ENCODE results near the gene DYTN.

Gene DYTN

DNA sequence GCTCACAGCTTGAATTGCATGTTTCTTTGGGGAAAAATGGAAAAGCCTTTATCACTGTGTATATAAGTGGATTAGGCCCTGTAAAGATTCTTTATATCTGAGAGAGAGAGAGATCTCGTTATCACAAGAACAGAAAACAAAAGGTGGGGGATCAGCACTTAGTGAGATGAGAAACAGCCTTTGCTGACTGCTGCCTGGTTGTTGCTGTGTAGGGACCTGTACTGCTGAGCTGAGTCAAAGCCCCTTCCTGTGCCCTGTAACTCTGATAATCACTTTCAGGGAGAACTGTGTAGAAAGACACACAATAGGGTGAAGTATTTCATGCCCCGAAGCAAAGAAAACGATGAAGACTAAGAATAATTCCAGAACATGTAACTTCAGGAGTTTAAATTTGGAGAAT, 106.5 kb downstream of the DYTN start:
- Histone ChIP-seq H4K20me1 (ENCODE audit: insufficient read depth, low read length, poor library complexity, severe bottlenecking) (no peaks in the 10 kb centered on the region), H3K4me3 (ENCODE audit: low read length, poor library complexity, severe bottlenecking) (no peak overlapping the region), H3K9me2 (replicated peaks; ENCODE audit: low read depth, low read length) (no peaks in the 10 kb centered on the region), H3K9ac (ENCODE audit: low read depth, low read length, poor library complexity, severe bottlenecking) (no peak overlapping the region), H3K4me2 (ENCODE audit: low read depth, low read length, poor library complexity, severe bottlenecking) (no peak overlapping the region), H3K36me3 (ENCODE audit: insufficient read depth, low read length) (no peaks in the 10 kb centered on the region), H3K27me3 (ENCODE audit: insufficient read depth, low read length, poor library complexity, severe bottlenecking) (no peaks in the 10 kb centered on the region), H3K9me3 (ENCODE audit: insufficient read depth, low read depth, low read length) (no peaks in the 10 kb centered on the region), H3K79me2 (ENCODE audit: insufficient read depth, low read length) (no peaks in the 10 kb centered on the region), H3F3A (ENCODE audit: low read depth) (no peaks in the 10 kb centered on the region), H3K4me1 (ENCODE audit: insufficient read depth, low read length, poor library complexity, severe bottlenecking) (peaks cover 11% of the 10 kb centered on the region), H2AFZ (ENCODE audit: low read length) (no peak overlapping the region)
- TF ChIP-seq EZH2phosphoT487 (IDR thresholded peaks at IDR 0.05; ENCODE audit: borderline replicate concordance), result no peak
- TF ChIP-seq, protein P1, sequence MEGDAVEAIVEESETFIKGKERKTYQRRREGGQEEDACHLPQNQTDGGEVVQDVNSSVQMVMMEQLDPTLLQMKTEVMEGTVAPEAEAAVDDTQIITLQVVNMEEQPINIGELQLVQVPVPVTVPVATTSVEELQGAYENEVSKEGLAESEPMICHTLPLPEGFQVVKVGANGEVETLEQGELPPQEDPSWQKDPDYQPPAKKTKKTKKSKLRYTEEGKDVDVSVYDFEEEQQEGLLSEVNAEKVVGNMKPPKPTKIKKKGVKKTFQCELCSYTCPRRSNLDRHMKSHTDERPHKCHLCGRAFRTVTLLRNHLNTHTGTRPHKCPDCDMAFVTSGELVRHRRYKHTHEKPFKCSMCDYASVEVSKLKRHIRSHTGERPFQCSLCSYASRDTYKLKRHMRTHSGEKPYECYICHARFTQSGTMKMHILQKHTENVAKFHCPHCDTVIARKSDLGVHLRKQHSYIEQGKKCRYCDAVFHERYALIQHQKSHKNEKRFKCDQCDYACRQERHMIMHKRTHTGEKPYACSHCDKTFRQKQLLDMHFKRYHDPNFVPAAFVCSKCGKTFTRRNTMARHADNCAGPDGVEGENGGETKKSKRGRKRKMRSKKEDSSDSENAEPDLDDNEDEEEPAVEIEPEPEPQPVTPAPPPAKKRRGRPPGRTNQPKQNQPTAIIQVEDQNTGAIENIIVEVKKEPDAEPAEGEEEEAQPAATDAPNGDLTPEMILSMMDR (conservative IDR thresholded peaks at IDR 0.05; ENCODE audit: low read length), result no peak

DNA sequence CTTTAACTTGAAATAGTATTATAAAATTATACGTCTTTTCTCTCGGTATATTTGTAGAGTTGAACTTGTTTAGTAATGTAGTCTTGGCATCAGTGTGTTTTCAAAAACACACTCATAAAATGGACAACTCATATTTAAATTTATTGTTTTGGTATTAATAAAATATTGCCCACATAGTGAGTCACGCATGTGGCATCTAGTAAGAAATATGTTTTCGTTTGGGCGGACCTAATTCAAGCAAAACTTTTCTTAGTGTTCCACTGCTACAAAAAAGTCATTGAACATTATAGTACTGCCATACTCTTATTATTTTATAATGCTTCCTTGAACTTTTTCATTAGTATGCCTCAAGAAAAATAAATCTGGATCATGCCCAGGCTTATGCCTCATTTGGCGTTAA, 107.0 kb downstream of the DYTN start:
- Histone ChIP-seq H3K27me3 (ENCODE audit: insufficient read depth, low read length, poor library complexity, severe bottlenecking) (no peaks in the 10 kb centered on the region), H3K9me3 (ENCODE audit: insufficient read depth, low read depth, low read length) (no peaks in the 10 kb centered on the region), H3F3A (ENCODE audit: low read depth) (no peaks in the 10 kb centered on the region), H4K20me1 (ENCODE audit: insufficient read depth, low read length, poor library complexity, severe bottlenecking) (no peaks in the 10 kb centered on the region), H3K4me1 (ENCODE audit: insufficient read depth, low read length, poor library complexity, severe bottlenecking) (peaks cover 11% of the 10 kb centered on the region), H3K9me2 (replicated peaks; ENCODE audit: low read depth, low read length) (no peaks in the 10 kb centered on the region), H3K4me2 (ENCODE audit: low read depth, low read length, poor library complexity, severe bottlenecking) (no peak overlapping the region), H3K4me3 (ENCODE audit: low read length, poor library complexity, severe bottlenecking) (no peak overlapping the region), H3K9ac (ENCODE audit: low read depth, low read length, poor library complexity, severe bottlenecking) (no peak overlapping the region), H3K79me2 (ENCODE audit: insufficient read depth, low read length) (no peaks in the 10 kb centered on the region), H2AFZ (ENCODE audit: low read length) (no peak overlapping the region), H3K36me3 (ENCODE audit: insufficient read depth, low read length) (no peaks in the 10 kb centered on the region)
- TF ChIP-seq EZH2phosphoT487 (IDR thresholded peaks at IDR 0.05; ENCODE audit: borderline replicate concordance), result no peak
- TF ChIP-seq, protein P1 (conservative IDR thresholded peaks at IDR 0.05; ENCODE audit: low read length), result no peak

DNA sequence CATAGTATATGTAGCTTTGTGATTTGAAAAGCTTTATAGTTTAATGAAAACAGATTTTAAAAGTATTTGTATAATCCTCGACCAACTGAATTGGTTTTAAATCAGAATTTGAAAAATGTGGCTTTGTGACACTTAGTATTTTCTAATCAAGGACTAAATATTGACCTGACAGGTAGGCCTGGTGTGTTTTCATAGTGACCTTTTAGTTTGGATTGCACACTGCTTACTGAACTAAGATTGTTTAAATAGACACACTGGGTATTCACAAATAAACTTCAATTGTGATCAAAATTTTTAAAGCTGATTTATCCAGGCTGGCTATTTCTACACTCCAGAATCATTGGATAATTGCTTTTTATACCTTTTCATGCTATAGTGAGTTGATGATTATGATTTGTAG, 107.7 kb downstream of the DYTN start:
- Histone ChIP-seq H3K9me2 (replicated peaks; ENCODE audit: low read depth, low read length) (no peaks in the 10 kb centered on the region), H3K79me2 (ENCODE audit: insufficient read depth, low read length) (no peaks in the 10 kb centered on the region), H3K4me3 (ENCODE audit: low read length, poor library complexity, severe bottlenecking) (no peak overlapping the region), H3K27me3 (ENCODE audit: insufficient read depth, low read length, poor library complexity, severe bottlenecking) (no peaks in the 10 kb centered on the region), H3K4me2 (ENCODE audit: low read depth, low read length, poor library complexity, severe bottlenecking) (no peak overlapping the region), H4K20me1 (ENCODE audit: insufficient read depth, low read length, poor library complexity, severe bottlenecking) (no peaks in the 10 kb centered on the region), H3K9ac (ENCODE audit: low read depth, low read length, poor library complexity, severe bottlenecking) (no peak overlapping the region), H2AFZ (ENCODE audit: low read length) (peak overlapping the region; percentile 93; the same call in 1 of the 2 replicates), H3K4me1 (ENCODE audit: insufficient read depth, low read length, poor library complexity, severe bottlenecking) (peaks cover 11% of the 10 kb centered on the region), H3K9me3 (ENCODE audit: insufficient read depth, low read depth, low read length) (no peaks in the 10 kb centered on the region), H3K36me3 (ENCODE audit: insufficient read depth, low read length) (no peaks in the 10 kb centered on the region), H3F3A (ENCODE audit: low read depth) (no peaks in the 10 kb centered on the region)
- TF ChIP-seq, protein P1 (conservative IDR thresholded peaks at IDR 0.05; ENCODE audit: low read length), result no peak
- no peak for TF ChIP-seq EZH2phosphoT487 (IDR thresholded peaks at IDR 0.05; ENCODE audit: borderline replicate concordance)

All from Loucy (cell line).